Measurements from ENCODE around the gene BCL11B. TPM values are rescaled to one million over a fixed set of nuclear protein-coding genes. Genes with fewer than 3 reads are reported as not detected.

Gene BCL11B
- total and polyA plus RNA-seq, 2 of the 8 experiments (the other 6 are each of a cell fraction or from before 2014, with no cell fraction given) = 0.63 to 5.9 TPM

DNA sequence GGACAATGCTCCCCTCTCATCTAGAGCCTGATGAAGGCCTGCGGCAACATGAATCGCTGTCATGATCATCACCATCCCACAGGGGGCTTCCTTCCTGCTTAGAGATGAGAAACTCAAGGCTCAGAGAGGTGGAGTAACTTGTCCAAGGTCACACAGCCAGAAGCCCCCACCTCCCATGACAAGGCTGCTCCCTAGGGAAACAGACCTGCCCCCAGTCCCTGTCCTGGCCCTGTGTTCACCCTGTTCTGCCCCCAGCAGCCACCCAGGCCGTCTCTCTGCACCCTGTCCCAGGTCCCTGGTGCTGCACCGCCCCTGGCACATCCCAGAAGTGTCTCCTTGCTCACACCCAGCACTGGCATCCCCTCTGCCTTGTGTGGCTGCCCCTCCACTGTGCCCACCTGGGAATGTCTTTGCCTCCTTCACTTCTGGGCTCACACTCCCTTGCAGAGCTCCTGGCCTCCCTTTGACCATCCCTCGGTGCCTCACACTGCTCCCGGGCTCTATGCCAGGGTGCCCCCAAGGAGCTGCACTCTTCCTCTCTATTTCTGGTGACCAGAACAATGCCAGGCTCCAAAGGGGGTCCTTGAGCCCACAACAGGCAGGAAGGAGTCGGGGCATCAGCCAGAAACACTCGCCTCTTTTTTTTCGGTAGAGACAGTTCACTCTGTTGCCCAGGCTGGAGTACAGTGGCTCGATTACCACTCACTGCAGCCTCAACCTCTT lies 70.5 kb downstream of the BCL11B start:
- H3K23me2 ChIP-seq (ENCODE audit: low read depth, low read length) = no peaks in the 10 kb centered on the region
- H3K14ac ChIP-seq (ENCODE audit: insufficient read length) = no peak overlapping the region
- H3K9ac ChIP-seq (replicated peaks in 1 of 4; ENCODE audit: extremely low read depth in 1 of 4, low read depth in 3 of 4, low read length in 3 of 4) = no peak overlapping the region
- peaks cover 0 to 5% (median under 1%) of the 10 kb centered on the region in 4 experiments; a peak in 1 of 7 replicates for H3K4me1 ChIP-seq (replicated peaks in 1 of 4; ENCODE audit: control insufficient read depth in 3 of 4, insufficient read depth in 4 of 4, low read length in 3 of 4)
- no peak overlapping the region for H3K4ac ChIP-seq (replicated peaks; ENCODE audit: insufficient read length, low read depth, low read length)
- H2BK5ac ChIP-seq (ENCODE audit: low read depth, low read length) = no peak overlapping the region
- H2BK120ac ChIP-seq (replicated peaks; ENCODE audit: low read depth, low read length) = no peak overlapping the region
- peaks cover 4% of the 10 kb centered on the region; the same call in 1 of the 2 replicates for H3K79me1 ChIP-seq (ENCODE audit: low read depth, low read length)
- peaks cover 0 to 2% (median 0%) of the 10 kb centered on the region in 4 experiments; a peak in 1 of 8 replicates for H3K36me3 ChIP-seq (ENCODE audit: control insufficient read depth in 2 of 4, insufficient read depth in 4 of 4, low read length in 3 of 4)
- no peak overlapping the region for H3K23ac ChIP-seq (ENCODE audit: insufficient read length)
- H2BK15ac ChIP-seq (ENCODE audit: low read length) = no peak overlapping the region; the same call in 1 of the 2 replicates
- no peak overlapping the region for H3K56ac ChIP-seq (replicated peaks; ENCODE audit: insufficient read length, low read depth, low read length)
- ChIA-PET POLR2A (ENCODE audit: partially characterized antibody) (interaction anchor here (1.4 kb wide), 1 partner anchor 27 kb away, joined by 3 read pairs; no protein-coding TSS in a partner anchor), CTCF (ENCODE audit: partially characterized antibody) (interaction anchor here (0.8 to 4.3 kb wide), 19 partner anchors 11 to 362 kb away, joined by 3 to 19 read pairs (median 5); no protein-coding TSS in a partner anchor)
- H3K9me3 ChIP-seq (ENCODE audit: insufficient read depth in 2 of 2, low read depth in 1 of 2, low read length in 1 of 2) = no peaks in the 10 kb centered on the region
- no peak overlapping the region for H2AK5ac ChIP-seq (ENCODE audit: low read depth, low read length)
- peaks cover 1 to 3% of the 10 kb centered on the region in 2 experiments for H4K20me1 ChIP-seq (replicated peaks in 1 of 2; ENCODE audit: control insufficient read depth in 1 of 2, insufficient read depth in 2 of 2, low read length in 2 of 2)
- H2AFZ ChIP-seq (ENCODE audit: low read length) = no peak overlapping the region
- DNase-seq (ENCODE audit: low read depth in 1 of 2, low spot score in 2 of 2) (no peak), FAIRE-seq (peak; percentile 72)
- no peak overlapping the region for H3K4me3 ChIP-seq (ENCODE audit: extremely low read depth in 1 of 4, insufficient read depth in 2 of 4, low read depth in 3 of 4, low read length in 4 of 4)
- H3K4me2 ChIP-seq (ENCODE audit: insufficient read depth in 1 of 2, low read depth in 2 of 2, low read length in 2 of 2) = no peak overlapping the region
- H4K5ac ChIP-seq (ENCODE audit: insufficient read length, low read depth, low read length) = no peak overlapping the region
- H3K27me3 ChIP-seq (replicated peaks in 1 of 4; ENCODE audit: control insufficient read depth in 3 of 4, extremely low read depth in 1 of 4, insufficient read depth in 3 of 4, low read length in 3 of 4) = no peaks in the 10 kb centered on the region
- no peak overlapping the region for H2BK20ac ChIP-seq (ENCODE audit: low read length)
- H4K91ac ChIP-seq (replicated peaks; ENCODE audit: insufficient read length, low read length) = no peak overlapping the region
- no peak overlapping the region for H3K18ac ChIP-seq (ENCODE audit: extremely low read depth, low read length)
- H3K79me2 ChIP-seq (ENCODE audit: control insufficient read depth in 1 of 2, insufficient read depth in 2 of 2, low read length in 2 of 2) = peaks cover 0 to 6% of the 10 kb centered on the region in 2 experiments; a peak in 1 of 4 replicates
- no peak overlapping the region for H4K8ac ChIP-seq (ENCODE audit: extremely low read depth, insufficient read depth, low read length)
- no peak overlapping the region for H2BK12ac ChIP-seq (ENCODE audit: low read depth, low read length)
- H3K27ac ChIP-seq (ENCODE audit: low read depth, low read length) = no peak overlapping the region
- WGBS, 2 experiments (ENCODE audit: extremely low coverage in 1 of 2, insufficient coverage in 1 of 2, insufficient read length in 1 of 2, insufficient replicate concordance in 2 of 2, low coverage in 1 of 2, low lambda C conversion rate in 2 of 2, missing lambda C conversion rate in 1 of 2) = 93% methylated on average over 10 of the region's 10 CpGs; no CpG with 5 or more reads in 1 of the 2 experiments
- TF ChIP-seq, protein P1, sequence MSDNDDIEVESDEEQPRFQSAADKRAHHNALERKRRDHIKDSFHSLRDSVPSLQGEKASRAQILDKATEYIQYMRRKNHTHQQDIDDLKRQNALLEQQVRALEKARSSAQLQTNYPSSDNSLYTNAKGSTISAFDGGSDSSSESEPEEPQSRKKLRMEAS (IDR thresholded peaks at IDR 0.05) = no peak
- TF ChIP-seq CTCF (IDR thresholded peaks at IDR 0.05; ENCODE audit: control extremely low read depth in 1 of 3, insufficient read depth in 1 of 3, low read depth in 1 of 3, low read length in 3 of 3) (peak; percentile 14 to 48 (median 45)), SP2 (IDR thresholded peaks at IDR 0.05; ENCODE audit: low read length) (no peak), PHF8 (conservative IDR thresholded peaks at IDR 0.05; ENCODE audit: low read depth, low read length) (no peak), BACH1 (IDR thresholded peaks at IDR 0.05; ENCODE audit: low read length) (no peak), CEBPB (IDR thresholded peaks at IDR 0.05; ENCODE audit: low read depth, low read length) (no peak), CHD1 (IDR thresholded peaks at IDR 0.05; ENCODE audit: low read depth, low read length) (no peak), RFX5 (IDR thresholded peaks at IDR 0.05; ENCODE audit: borderline replicate concordance, low read depth, low read length) (no peak), BCL11A (IDR thresholded peaks at IDR 0.05; ENCODE audit: low read depth in 2 of 2, low read length in 2 of 2) (no peak), POLR2AphosphoS5 (IDR thresholded peaks at IDR 0.05; ENCODE audit: low read depth, low read length) (no peak)

Measured in H1 (cell line).